H1 (cell line): Measurements from ENCODE around the gene ZNF761.
"Not testable (repeated sequence)": the region's sequence is repeated elsewhere in the genome, so short reads cannot be mapped to it uniquely, and the experiment has no call there.

ENCODE experiments used
- CHD1 ChIP-seq: IDR thresholded peaks from 2 replicates; pipeline ENCODE4 v1.6.1; 2012; ENCODE audit warnings: low read depth, low read length, improper control_type of control experiment
- EP300 ChIP-seq, 2 experiments: IDR thresholded peaks; 1 replicate in 1 of 2; 2 replicates in 1 of 2; pipeline ENCODE4 v1.6.1; 2011 to 2012; ENCODE audit warnings: low read depth in 2 of 2, low read length in 2 of 2, mild to moderate bottlenecking in 2 of 2, borderline replicate concordance in 1 of 2, inconsistent platforms in 1 of 2, moderate library complexity in 1 of 2
- EZH2 ChIP-seq: fragments of 200-600 bp; sonication (generic); IDR thresholded peaks from 2 replicates; pipeline ENCODE4 v1.7.1; 2012; ENCODE audit warnings: low read depth, mild to moderate bottlenecking, moderate library complexity, low read length, inconsistent platforms; ENCODE audit not compliant: severe bottlenecking
- GABPA ChIP-seq: IDR thresholded peaks from 2 replicates; pipeline ENCODE4 v1.6.1; 2011; ENCODE audit warnings: mild to moderate bottlenecking, low read length, moderate library complexity, borderline replicate concordance; ENCODE audit not compliant: insufficient read depth
- HDAC6 ChIP-seq: IDR thresholded peaks from one replicate; pipeline ENCODE4 v1.7.1; 2012; ENCODE audit warnings: low read depth, mild to moderate bottlenecking, inconsistent platforms, low read length, moderate library complexity
- JUN ChIP-seq: IDR thresholded peaks from 2 replicates; pipeline ENCODE4 v1.6.1; 2011; ENCODE audit warnings: low read depth, mild to moderate bottlenecking, improper control_type of control experiment, low read length
- MAX ChIP-seq: IDR thresholded peaks from 2 replicates; pipeline ENCODE4 v1.6.1; 2012; ENCODE audit warnings: inconsistent platforms
- POLR2A ChIP-seq, 2 experiments: IDR thresholded peaks; 1 replicate in 1 of 2; 2 replicates in 1 of 2; pipeline ENCODE4 v1.6.1; 2011; ENCODE audit warnings: low read depth in 2 of 2, low read length in 2 of 2, mild to moderate bottlenecking in 2 of 2; ENCODE audit errors: control extremely low read depth in 1 of 2
- RAD21 ChIP-seq, 2 experiments: IDR thresholded peaks in 1 of 2; conservative IDR thresholded peaks in 1 of 2; 2 replicates each; pipeline ENCODE4 v1.6.1; 2011; ENCODE audit warnings: low read depth in 2 of 2, low read length in 2 of 2, improper control_type of control experiment in 1 of 2, inconsistent platforms in 1 of 2, mild to moderate bottlenecking in 1 of 2, moderate library complexity in 1 of 2
- SIN3A ChIP-seq, 2 experiments: IDR thresholded peaks in 1 of 2; conservative IDR thresholded peaks in 1 of 2; 2 replicates each; pipeline ENCODE4 v1.6.1; 2011 to 2012; ENCODE audit warnings: low read length in 2 of 2, improper control_type of control experiment in 1 of 2, low read depth in 1 of 2, mild to moderate bottlenecking in 1 of 2
- TEAD4 ChIP-seq: IDR thresholded peaks from 2 replicates; pipeline ENCODE4 v1.6.1; 2012; ENCODE audit warnings: low read depth, low read length, inconsistent platforms, mixed read lengths
- USF2 ChIP-seq: IDR thresholded peaks from 2 replicates; pipeline ENCODE4 v1.6.1; 2011; ENCODE audit warnings: low read length, improper control_type of control experiment
- TF ChIP-seq, protein P1 (sequence below), 3 experiments: IDR thresholded peaks; 1 replicate in 2 of 3; 2 replicates in 1 of 3; pipeline versions ENCODE4 v1.5.1 to v1.6.1; 2011; ENCODE audit warnings: low read length in 3 of 3, mild to moderate bottlenecking in 3 of 3, inconsistent platforms in 2 of 3, low read depth in 1 of 3, moderate library complexity in 1 of 3; ENCODE audit not compliant: insufficient read depth in 1 of 3; ENCODE audit errors: control extremely low read depth in 1 of 3

DNA sequence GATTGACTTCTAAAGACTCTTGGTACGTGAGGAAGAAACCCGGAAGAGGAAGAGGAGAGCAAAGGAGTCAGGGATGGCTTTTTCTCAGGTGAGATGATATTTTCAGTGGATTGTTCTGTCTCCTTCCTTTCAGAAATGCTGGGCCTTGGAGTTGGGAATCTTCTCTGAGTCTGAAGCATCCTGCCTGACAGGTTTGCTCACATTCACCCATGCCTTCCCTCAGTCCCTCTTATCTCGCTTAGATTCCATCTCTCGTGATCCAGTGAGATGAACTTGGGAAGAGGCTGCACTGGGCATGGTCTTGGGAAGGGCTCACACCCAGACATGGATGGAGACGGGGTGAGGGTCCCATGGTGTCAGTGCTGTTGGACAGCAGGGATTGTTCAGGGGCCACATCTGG lies 15.4 kb downstream of the ZNF761 start:
- not testable (repeated sequence) for TF ChIP-seq JUN; POLR2A (IDR thresholded peaks at IDR 0.05; ENCODE audit: control extremely low read depth in 1 of 2, low read depth in 2 of 2, low read length in 2 of 2); SIN3A (conservative IDR thresholded peaks at IDR 0.05 in 1 of 2, IDR thresholded peaks at IDR 0.05 in 1 of 2; ENCODE audit: low read depth in 1 of 2, low read length in 2 of 2); RAD21 (IDR thresholded peaks at IDR 0.05 in 1 of 2, conservative IDR thresholded peaks at IDR 0.05 in 1 of 2; ENCODE audit: low read depth in 2 of 2, low read length in 2 of 2); USF2; GABPA; EZH2; CHD1; TEAD4; HDAC6; MAX; EP300 (IDR thresholded peaks at IDR 0.05; ENCODE audit: borderline replicate concordance in 1 of 2, low read depth in 2 of 2, low read length in 2 of 2)
- TF ChIP-seq, protein P1, sequence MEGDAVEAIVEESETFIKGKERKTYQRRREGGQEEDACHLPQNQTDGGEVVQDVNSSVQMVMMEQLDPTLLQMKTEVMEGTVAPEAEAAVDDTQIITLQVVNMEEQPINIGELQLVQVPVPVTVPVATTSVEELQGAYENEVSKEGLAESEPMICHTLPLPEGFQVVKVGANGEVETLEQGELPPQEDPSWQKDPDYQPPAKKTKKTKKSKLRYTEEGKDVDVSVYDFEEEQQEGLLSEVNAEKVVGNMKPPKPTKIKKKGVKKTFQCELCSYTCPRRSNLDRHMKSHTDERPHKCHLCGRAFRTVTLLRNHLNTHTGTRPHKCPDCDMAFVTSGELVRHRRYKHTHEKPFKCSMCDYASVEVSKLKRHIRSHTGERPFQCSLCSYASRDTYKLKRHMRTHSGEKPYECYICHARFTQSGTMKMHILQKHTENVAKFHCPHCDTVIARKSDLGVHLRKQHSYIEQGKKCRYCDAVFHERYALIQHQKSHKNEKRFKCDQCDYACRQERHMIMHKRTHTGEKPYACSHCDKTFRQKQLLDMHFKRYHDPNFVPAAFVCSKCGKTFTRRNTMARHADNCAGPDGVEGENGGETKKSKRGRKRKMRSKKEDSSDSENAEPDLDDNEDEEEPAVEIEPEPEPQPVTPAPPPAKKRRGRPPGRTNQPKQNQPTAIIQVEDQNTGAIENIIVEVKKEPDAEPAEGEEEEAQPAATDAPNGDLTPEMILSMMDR (IDR thresholded peaks at IDR 0.05; ENCODE audit: control extremely low read depth in 1 of 3, insufficient read depth in 1 of 3, low read depth in 1 of 3, low read length in 3 of 3) = not testable (repeated sequence)
